Upper lobe of left lung (tissue), 4 donors: ENCODE measurements around the gene SPTBN1.

ENCODE experiments used
- POLR2AphosphoS5 ChIP-seq, 2 donors: sonication (generic); formaldehyde crosslinking; IDR thresholded peaks; one replicate each; pipeline ENCODE4 v1.5.1; 2017; ENCODE audit warnings: antibody characterized with exemption in 2 of 2
- TF ChIP-seq, protein P1 (sequence below), 6 experiments: fragments of 450-650 bp in 4 of 6; fragments of 200-600 bp in 2 of 6; sonication (generic) in 2 of 6; IDR thresholded peaks; one replicate each; pipeline ENCODE4 v1.5.1; 2016 to 2019; ENCODE audit warnings: antibody characterized with exemption in 6 of 6

DNA sequence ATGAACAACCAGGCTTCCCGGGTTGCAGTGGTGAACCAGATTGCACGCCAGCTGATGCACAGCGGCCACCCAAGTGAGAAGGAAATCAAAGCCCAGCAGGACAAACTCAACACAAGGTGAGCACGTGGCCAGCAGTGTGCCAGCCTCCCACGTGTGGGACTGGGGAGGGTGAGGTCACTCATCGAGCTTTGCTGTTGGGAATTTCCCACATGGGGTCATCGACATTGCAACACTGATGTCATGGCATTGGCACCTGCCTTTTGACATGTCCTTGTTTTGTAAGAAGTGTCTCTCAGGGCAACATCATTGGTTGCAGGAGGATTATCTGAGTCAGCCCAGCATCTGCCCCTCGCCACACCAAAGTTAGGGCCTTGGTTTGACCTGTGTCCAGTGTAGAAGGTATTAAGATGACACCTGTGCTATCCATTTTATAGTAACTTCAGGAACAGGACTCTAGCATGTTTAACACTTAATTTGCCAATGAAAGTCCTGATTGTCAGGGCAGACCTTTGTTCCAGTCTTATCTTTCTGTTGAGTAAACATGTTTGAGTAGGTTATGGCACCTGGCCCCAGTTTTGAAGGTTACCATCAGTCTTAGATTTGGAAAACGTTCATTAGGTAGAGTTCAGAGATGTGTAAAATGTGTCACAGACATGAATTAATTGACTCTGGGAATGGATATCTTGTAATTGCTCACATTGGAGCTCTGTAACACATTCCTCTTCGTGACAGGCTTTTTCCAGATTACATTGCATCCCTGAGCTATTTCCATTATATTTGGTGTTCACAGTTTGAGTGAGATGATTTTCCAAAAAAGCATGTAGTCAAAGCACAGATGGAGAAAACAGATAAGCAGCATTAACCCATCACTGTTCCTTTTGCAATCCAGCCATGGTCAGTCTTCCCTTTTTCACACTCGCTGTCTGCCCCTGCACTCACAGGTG lies 174.1 kb downstream of the SPTBN1 start:
- TF ChIP-seq, protein P1, sequence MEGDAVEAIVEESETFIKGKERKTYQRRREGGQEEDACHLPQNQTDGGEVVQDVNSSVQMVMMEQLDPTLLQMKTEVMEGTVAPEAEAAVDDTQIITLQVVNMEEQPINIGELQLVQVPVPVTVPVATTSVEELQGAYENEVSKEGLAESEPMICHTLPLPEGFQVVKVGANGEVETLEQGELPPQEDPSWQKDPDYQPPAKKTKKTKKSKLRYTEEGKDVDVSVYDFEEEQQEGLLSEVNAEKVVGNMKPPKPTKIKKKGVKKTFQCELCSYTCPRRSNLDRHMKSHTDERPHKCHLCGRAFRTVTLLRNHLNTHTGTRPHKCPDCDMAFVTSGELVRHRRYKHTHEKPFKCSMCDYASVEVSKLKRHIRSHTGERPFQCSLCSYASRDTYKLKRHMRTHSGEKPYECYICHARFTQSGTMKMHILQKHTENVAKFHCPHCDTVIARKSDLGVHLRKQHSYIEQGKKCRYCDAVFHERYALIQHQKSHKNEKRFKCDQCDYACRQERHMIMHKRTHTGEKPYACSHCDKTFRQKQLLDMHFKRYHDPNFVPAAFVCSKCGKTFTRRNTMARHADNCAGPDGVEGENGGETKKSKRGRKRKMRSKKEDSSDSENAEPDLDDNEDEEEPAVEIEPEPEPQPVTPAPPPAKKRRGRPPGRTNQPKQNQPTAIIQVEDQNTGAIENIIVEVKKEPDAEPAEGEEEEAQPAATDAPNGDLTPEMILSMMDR (IDR thresholded peaks at IDR 0.05), result no peak
- TF ChIP-seq POLR2AphosphoS5 (IDR thresholded peaks at IDR 0.05), result peak; percentile 54 to 82
